CD4-positive, alpha-beta T cell treated with Interleukin-6 at 100 ng/mL for 8 hours (primary cell): ENCODE measurements around the gene BCAT1.

Source experiments
- DNase-seq: peaks from one replicate; pipeline ENCODE4 v3.0.0-alpha.2; 2020; ENCODE audit warnings: mixed read lengths, low spot score

Gene BCAT1

GRCh38 chr12:24768415-24768814, 180.5 kb downstream of the BCAT1 start:
- no peak for DNase-seq

- no peak for DNase-seq
Observed at GRCh38 chr12:24767016-24767415, 181.9 kb downstream of the BCAT1 start.

GRCh38 chr12:24764712-24765111, 184.2 kb downstream of the BCAT1 start:
- DNase-seq = no peak

- no peak for DNase-seq
Observed at GRCh38 chr12:24760606-24761378, 188.1 kb downstream of the BCAT1 start.

DNA sequence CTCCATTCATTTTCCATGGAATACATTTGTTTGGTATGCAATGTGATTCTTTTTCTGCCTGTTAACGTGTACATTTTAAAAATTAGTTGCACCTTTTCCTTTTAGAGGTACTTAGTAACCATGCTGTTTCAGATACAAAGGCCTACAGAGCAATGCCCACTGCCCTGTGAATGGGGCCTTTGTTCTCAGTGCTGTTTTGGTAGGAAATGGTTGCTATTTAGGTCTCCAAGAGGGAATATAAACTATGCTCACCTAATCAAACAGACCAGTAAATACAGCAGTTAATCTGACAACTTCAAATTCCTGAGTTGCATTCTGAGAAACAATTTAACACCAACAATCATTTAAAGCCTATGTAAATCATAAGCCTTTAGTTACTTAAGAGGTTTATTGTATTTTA, 188.7 kb downstream of the BCAT1 start:
- DNase-seq = no peak
